Mammary epithelial cell (primary cell): Measurements from ENCODE around the gene HOXB7.

Source experiments
- EZH2 ChIP-seq: IDR thresholded peaks from 2 replicates; pipeline ENCODE4 v1.6.1; 2012; ENCODE audit warnings: low read length, inconsistent platforms, borderline replicate concordance
- TF ChIP-seq, protein P1 (sequence below), 2 donors: IDR thresholded peaks in 1 of 2; conservative IDR thresholded peaks in 1 of 2; 2 replicates each; pipeline ENCODE4 v1.5.1; 2011 to 2012; ENCODE audit warnings: inconsistent platforms in 2 of 2, low read length in 2 of 2, mild to moderate bottlenecking in 2 of 2, control low read depth in 1 of 2, low read depth in 1 of 2; ENCODE audit not compliant: insufficient read depth in 1 of 2; ENCODE audit errors: extremely low read depth in 1 of 2

- TF ChIP-seq, protein P1, sequence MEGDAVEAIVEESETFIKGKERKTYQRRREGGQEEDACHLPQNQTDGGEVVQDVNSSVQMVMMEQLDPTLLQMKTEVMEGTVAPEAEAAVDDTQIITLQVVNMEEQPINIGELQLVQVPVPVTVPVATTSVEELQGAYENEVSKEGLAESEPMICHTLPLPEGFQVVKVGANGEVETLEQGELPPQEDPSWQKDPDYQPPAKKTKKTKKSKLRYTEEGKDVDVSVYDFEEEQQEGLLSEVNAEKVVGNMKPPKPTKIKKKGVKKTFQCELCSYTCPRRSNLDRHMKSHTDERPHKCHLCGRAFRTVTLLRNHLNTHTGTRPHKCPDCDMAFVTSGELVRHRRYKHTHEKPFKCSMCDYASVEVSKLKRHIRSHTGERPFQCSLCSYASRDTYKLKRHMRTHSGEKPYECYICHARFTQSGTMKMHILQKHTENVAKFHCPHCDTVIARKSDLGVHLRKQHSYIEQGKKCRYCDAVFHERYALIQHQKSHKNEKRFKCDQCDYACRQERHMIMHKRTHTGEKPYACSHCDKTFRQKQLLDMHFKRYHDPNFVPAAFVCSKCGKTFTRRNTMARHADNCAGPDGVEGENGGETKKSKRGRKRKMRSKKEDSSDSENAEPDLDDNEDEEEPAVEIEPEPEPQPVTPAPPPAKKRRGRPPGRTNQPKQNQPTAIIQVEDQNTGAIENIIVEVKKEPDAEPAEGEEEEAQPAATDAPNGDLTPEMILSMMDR (conservative IDR thresholded peaks at IDR 0.05 in 1 of 2, IDR thresholded peaks at IDR 0.05 in 1 of 2; ENCODE audit: extremely low read depth in 1 of 2, insufficient read depth in 1 of 2, low read depth in 1 of 2, low read length in 2 of 2), result no peak
- TF ChIP-seq EZH2, result no peak
Measured at GRCh38 chr17:48558057-48558830, 52.6 kb downstream of the HOXB7 start.
